Measurements from ENCODE around the gene DRG2. TPM values are rescaled to one million over a fixed set of nuclear protein-coding genes. Genes with fewer than 3 reads are reported as not detected.

Gene DRG2
- total and polyA plus RNA-seq, 2 of the 13 experiments (the other 11 are each of a cell fraction or from before 2014, with no cell fraction given), result 20.1 to 26.6 TPM

DNA sequence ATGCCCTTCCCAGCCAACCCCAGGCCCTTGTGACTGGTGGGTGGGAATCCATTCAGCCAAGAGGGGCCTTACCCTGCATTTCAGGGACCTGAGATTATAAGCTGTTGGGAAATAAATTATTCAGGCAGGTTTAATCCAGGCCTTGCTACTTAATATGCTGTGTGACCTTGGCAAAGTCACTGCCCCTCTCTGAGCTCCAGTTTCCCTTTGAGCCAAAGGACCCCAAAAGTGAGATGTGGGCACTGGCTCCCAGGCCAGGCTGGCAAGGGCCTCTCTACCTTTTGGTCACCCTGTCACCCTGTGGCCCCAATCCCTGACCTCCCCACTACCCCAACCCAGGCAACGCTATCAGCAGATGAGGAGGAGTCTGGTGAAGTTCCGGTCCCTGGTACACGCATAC, 54.7 kb downstream of the DRG2 start:
- no peak overlapping the region for H3K4me2 ChIP-seq (ENCODE audit: low read depth, low read length)
- CTCF ChIA-PET (ENCODE audit: low intra/inter-chr PET ratio, low total read pairs), result no interaction called here
- POLR2A ChIA-PET, result no interaction called here
- ATAC-seq (no peak), DNase-seq (ENCODE audit: low spot score) (no peak), FAIRE-seq (no peak)
- 76% methylated on average over 3 of the region's 3 CpGs for WGBS (ENCODE audit: low lambda C conversion rate)
- in situ Hi-C loops (cut with HindIII; ENCODE audit: extremely low pct_ligation_motif_present, low pct_unique_long_range_greater_than_20kb) (no loop called here), intact Hi-C loops (cut with micrococcal nuclease; ENCODE audit: unreplicated experiment) (no loop called here)
- H3K9ac ChIP-seq (ENCODE audit: insufficient read depth, low read depth, low read length), result no peak overlapping the region
- H3K36me3 ChIP-seq (replicated peaks in 1 of 2; ENCODE audit: control insufficient read depth in 1 of 2, insufficient read depth in 2 of 2, low read length in 2 of 2), result no peaks in the 10 kb centered on the region
- H3K9me3 ChIP-seq (ENCODE audit: low read length), result no peaks in the 10 kb centered on the region
- no peaks in the 10 kb centered on the region; a peak in 1 of 5 replicates for H3K27me3 ChIP-seq (ENCODE audit: control insufficient read depth in 1 of 2, insufficient read depth in 2 of 2, low read length in 2 of 2)
- no peaks in the 10 kb centered on the region for H3K79me2 ChIP-seq (ENCODE audit: insufficient read depth, low read length)
- no peak overlapping the region for H3K4me3 ChIP-seq (replicated peaks in 1 of 3; ENCODE audit: insufficient read depth in 1 of 3, low read depth in 2 of 3, low read length in 3 of 3)
- H4K20me1 ChIP-seq (ENCODE audit: insufficient read depth, low read length), result no peaks in the 10 kb centered on the region; the same call in 1 of the 2 replicates
- no peak overlapping the region for H3K27ac ChIP-seq (ENCODE audit: extremely low read length, insufficient read depth, low read length)
- H2AFZ ChIP-seq (ENCODE audit: low read length), result no peak overlapping the region
- peaks cover 38% of the 10 kb centered on the region for H3K4me1 ChIP-seq (ENCODE audit: insufficient read depth, low read length)
- TF ChIP-seq, protein P1, sequence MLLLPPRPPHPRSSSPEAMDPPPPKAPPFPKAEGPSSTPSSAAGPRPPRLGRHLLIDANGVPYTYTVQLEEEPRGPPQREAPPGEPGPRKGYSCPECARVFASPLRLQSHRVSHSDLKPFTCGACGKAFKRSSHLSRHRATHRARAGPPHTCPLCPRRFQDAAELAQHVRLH (CRISPR knock-in tag; IDR thresholded peaks at IDR 0.05; ENCODE audit: borderline replicate concordance, low read depth), result no peak
- no peak for TF ChIP-seq ZFP62 (CRISPR knock-in tag; IDR thresholded peaks at IDR 0.05)
- peak; percentile 86 for TF ChIP-seq ZNF768 (CRISPR knock-in tag; IDR thresholded peaks at IDR 0.05)
- no TSS peak for BruUV-seq (replicated peaks)

GRCh38 chr17:18143044-18143936, 55.5 kb downstream of the DRG2 start:
- Histone ChIP-seq H2AFZ (ENCODE audit: low read length) (peak overlapping the region; percentile 57), H3K9ac (ENCODE audit: insufficient read depth, low read depth, low read length) (no peak overlapping the region; the same call in 1 of the 2 replicates), H3K4me2 (ENCODE audit: low read depth, low read length) (peak overlapping the region; percentile 69), H3K79me2 (ENCODE audit: insufficient read depth, low read length) (no peaks in the 10 kb centered on the region), H3K4me1 (ENCODE audit: insufficient read depth, low read length) (peaks cover 30% of the 10 kb centered on the region), H3K27ac (ENCODE audit: extremely low read length, insufficient read depth, low read length) (no peak overlapping the region), H3K9me3 (ENCODE audit: low read length) (no peaks in the 10 kb centered on the region), H3K36me3 (replicated peaks in 1 of 2; ENCODE audit: control insufficient read depth in 1 of 2, insufficient read depth in 2 of 2, low read length in 2 of 2) (no peaks in the 10 kb centered on the region), H4K20me1 (ENCODE audit: insufficient read depth, low read length) (no peaks in the 10 kb centered on the region; the same call in 1 of the 2 replicates), H3K27me3 (ENCODE audit: control insufficient read depth in 1 of 2, insufficient read depth in 2 of 2, low read length in 2 of 2) (peaks cover 2% of the 10 kb centered on the region in 2 experiments; a peak in 3 of 5 replicates), H3K4me3 (replicated peaks in 1 of 3; ENCODE audit: insufficient read depth in 1 of 3, low read depth in 2 of 3, low read length in 3 of 3) (peak overlapping the region in 1 of 3 experiments; percentile 41; a peak in 1 of 6 replicates)
- FAIRE-seq (peak; percentile 44), ATAC-seq (peak; percentile 30), DNase-seq (ENCODE audit: low spot score) (peak; percentile 38)
- intact Hi-C loops (cut with micrococcal nuclease; ENCODE audit: unreplicated experiment) (no loop called here), in situ Hi-C loops (cut with HindIII; ENCODE audit: extremely low pct_ligation_motif_present, low pct_unique_long_range_greater_than_20kb) (no loop called here)
- POLR2A ChIA-PET, result interaction anchor here (0.6 kb wide), 1 partner anchor 116 kb away, joined by 3 read pairs; no protein-coding TSS in a partner anchor
- CTCF ChIA-PET (ENCODE audit: low intra/inter-chr PET ratio, low total read pairs), result no interaction called here
- 22% methylated on average over 9 of the region's 18 CpGs for WGBS (ENCODE audit: low lambda C conversion rate)
- no TSS peak for BruUV-seq (replicated peaks)
- TF ChIP-seq ZNF563 (CRISPR knock-in tag; IDR thresholded peaks at IDR 0.05), result no peak
- TF ChIP-seq, protein P2, sequence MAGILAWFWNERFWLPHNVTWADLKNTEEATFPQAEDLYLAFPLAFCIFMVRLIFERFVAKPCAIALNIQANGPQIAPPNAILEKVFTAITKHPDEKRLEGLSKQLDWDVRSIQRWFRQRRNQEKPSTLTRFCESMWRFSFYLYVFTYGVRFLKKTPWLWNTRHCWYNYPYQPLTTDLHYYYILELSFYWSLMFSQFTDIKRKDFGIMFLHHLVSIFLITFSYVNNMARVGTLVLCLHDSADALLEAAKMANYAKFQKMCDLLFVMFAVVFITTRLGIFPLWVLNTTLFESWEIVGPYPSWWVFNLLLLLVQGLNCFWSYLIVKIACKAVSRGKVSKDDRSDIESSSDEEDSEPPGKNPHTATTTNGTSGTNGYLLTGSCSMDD (CRISPR knock-in tag; IDR thresholded peaks at IDR 0.05), result no peak
- no peak for TF ChIP-seq ZNF660 (CRISPR knock-in tag; IDR thresholded peaks at IDR 0.05; ENCODE audit: borderline replicate concordance, low read depth)
- TF ChIP-seq ZFY (CRISPR knock-in tag; IDR thresholded peaks at IDR 0.05), result no peak
- TF ChIP-seq, protein P3, sequence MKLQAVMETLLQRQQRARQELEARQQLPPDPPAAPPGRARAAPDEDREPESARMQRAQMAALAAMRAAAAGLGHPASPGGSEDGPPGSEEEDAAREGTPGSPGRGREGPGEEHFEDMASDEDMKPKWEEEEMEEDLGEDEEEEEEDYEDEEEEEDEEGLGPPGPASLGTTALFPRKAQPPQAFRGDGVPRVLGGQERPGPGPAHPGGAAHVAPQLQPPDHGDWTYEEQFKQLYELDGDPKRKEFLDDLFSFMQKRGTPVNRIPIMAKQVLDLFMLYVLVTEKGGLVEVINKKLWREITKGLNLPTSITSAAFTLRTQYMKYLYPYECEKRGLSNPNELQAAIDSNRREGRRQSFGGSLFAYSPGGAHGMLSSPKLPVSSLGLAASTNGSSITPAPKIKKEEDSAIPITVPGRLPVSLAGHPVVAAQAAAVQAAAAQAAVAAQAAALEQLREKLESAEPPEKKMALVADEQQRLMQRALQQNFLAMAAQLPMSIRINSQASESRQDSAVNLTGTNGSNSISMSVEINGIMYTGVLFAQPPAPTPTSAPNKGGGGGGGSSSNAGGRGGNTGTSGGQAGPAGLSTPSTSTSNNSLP (IDR thresholded peaks at IDR 0.05; ENCODE audit: low read depth, low read length), result no peak
- TF ChIP-seq ZNF724P (CRISPR knock-in tag; IDR thresholded peaks at IDR 0.05; ENCODE audit: borderline replicate concordance), result no peak
- no peak for TF ChIP-seq ZNF674 (CRISPR knock-in tag; IDR thresholded peaks at IDR 0.05; ENCODE audit: low read depth)
- TF ChIP-seq HMGA1 (CRISPR knock-in tag; conservative IDR thresholded peaks at IDR 0.05), result no peak
- 0 out of 2 replicates have a peak, but pooled peaks have one; percentile 24 for TF ChIP-seq ZNF414 (CRISPR knock-in tag; IDR thresholded peaks at IDR 0.05)
- no peak for TF ChIP-seq ZFP37 (CRISPR knock-in tag; IDR thresholded peaks at IDR 0.05; ENCODE audit: borderline replicate concordance)

Measured in HepG2 (cell line).